Measurements from ENCODE around the gene NECAB3.

GRCh38 chr20:33650111-33650752 lies 24.0 kb downstream of the NECAB3 start:
- TF ChIP-seq, protein P1, sequence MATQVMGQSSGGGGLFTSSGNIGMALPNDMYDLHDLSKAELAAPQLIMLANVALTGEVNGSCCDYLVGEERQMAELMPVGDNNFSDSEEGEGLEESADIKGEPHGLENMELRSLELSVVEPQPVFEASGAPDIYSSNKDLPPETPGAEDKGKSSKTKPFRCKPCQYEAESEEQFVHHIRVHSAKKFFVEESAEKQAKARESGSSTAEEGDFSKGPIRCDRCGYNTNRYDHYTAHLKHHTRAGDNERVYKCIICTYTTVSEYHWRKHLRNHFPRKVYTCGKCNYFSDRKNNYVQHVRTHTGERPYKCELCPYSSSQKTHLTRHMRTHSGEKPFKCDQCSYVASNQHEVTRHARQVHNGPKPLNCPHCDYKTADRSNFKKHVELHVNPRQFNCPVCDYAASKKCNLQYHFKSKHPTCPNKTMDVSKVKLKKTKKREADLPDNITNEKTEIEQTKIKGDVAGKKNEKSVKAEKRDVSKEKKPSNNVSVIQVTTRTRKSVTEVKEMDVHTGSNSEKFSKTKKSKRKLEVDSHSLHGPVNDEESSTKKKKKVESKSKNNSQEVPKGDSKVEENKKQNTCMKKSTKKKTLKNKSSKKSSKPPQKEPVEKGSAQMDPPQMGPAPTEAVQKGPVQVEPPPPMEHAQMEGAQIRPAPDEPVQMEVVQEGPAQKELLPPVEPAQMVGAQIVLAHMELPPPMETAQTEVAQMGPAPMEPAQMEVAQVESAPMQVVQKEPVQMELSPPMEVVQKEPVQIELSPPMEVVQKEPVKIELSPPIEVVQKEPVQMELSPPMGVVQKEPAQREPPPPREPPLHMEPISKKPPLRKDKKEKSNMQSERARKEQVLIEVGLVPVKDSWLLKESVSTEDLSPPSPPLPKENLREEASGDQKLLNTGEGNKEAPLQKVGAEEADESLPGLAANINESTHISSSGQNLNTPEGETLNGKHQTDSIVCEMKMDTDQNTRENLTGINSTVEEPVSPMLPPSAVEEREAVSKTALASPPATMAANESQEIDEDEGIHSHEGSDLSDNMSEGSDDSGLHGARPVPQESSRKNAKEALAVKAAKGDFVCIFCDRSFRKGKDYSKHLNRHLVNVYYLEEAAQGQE (IDR thresholded peaks at IDR 0.05; ENCODE audit: low read depth): no peak
- TF ChIP-seq TCF12 (IDR thresholded peaks at IDR 0.05; ENCODE audit: low read depth) (no peak), USF1 (IDR thresholded peaks at IDR 0.05) (no peak), ZBTB7A (IDR thresholded peaks at IDR 0.05; ENCODE audit: low read depth) (no peak), MAX (IDR thresholded peaks at IDR 0.05) (no peak), CREB1 (IDR thresholded peaks at IDR 0.05; ENCODE audit: low read depth) (no peak), CEBPB (IDR thresholded peaks at IDR 0.05) (no peak), EP300 (IDR thresholded peaks at IDR 0.05; ENCODE audit: borderline replicate concordance) (no peak), FOXM1 (IDR thresholded peaks at IDR 0.05; ENCODE audit: borderline replicate concordance, low read depth) (no peak), TEAD4 (IDR thresholded peaks at IDR 0.05) (no peak), TAF1 (IDR thresholded peaks at IDR 0.05; ENCODE audit: low read depth) (no peak), YY1 (IDR thresholded peaks at IDR 0.05; ENCODE audit: low read depth) (no peak)

Measured in Ishikawa (cell line).